BE2C (cell line): Measurements from ENCODE around the gene TICRR.
"Not testable (repeated sequence)": the region's sequence is repeated elsewhere in the genome, so short reads cannot be mapped to it uniquely, and the experiment has no call there.

Experiments used
- DNase-seq: peaks from one replicate; pipeline ENCODE4 v3.0.0-alpha.2; 2020
- H3K27me3 ChIP-seq: fragments of 250-450 bp; sonication (Bioruptor Pico); 2 replicates; pipeline ENCODE4 v1.5.1; 2020; ENCODE audit warnings: mild to moderate bottlenecking
- H3K36me3 ChIP-seq: fragments of 250-450 bp; sonication (Bioruptor Pico); 2 replicates; pipeline ENCODE4 v1.5.1; 2020; ENCODE audit warnings: mild to moderate bottlenecking
- H3K4me1 ChIP-seq: fragments of 250-450 bp; sonication (Bioruptor Pico); 2 replicates; pipeline ENCODE4 v1.5.1; 2020
- H3K4me3 ChIP-seq: 2 replicates; pipeline ENCODE4 v1.5.1; 2011; ENCODE audit warnings: low read depth, low read length
- H3K9me3 ChIP-seq: fragments of 250-450 bp; sonication (Bioruptor Pico); 2 replicates; pipeline ENCODE4 v1.5.1; 2020
- TF ChIP-seq, protein P1 (sequence below): IDR thresholded peaks from 2 replicates; pipeline ENCODE4 v1.5.1; 2012; ENCODE audit warnings: mild to moderate bottlenecking, low read depth, low read length

Gene TICRR

DNA sequence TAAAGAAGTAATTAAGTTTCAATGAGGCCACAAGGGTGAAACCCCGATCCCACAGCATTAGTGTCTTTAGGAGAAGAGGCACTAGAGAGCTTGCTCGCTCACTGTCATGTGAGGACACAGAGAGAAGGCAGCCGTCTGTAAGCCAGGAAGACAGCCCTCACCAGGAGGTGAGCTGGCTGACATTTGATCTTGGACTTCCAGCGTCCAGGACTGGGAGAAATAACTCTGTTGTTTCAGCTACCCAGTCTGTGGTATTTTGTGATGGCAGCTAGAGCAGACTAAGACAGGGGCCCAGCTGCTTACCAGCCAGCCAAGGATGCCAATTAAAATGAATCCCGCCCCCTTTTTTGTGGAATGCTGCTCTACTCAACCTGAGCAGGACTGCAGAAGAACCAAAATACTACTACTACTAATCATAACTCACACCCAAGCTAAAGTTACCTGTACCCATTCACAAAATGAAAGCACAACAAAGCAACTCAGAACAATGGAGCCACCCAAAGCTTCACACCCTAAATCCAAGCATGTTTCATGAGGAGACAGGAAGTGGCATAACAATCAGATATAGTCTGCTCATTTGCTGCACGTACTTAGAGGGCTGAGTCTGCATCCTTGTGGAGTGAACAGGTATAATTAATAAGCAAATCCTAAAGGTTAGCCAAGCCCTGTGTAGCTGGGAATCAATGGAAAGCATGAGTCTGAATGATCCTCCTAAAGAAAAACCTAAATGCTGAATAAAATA, 43.3 kb upstream of the TICRR start:
- TF ChIP-seq, protein P1, sequence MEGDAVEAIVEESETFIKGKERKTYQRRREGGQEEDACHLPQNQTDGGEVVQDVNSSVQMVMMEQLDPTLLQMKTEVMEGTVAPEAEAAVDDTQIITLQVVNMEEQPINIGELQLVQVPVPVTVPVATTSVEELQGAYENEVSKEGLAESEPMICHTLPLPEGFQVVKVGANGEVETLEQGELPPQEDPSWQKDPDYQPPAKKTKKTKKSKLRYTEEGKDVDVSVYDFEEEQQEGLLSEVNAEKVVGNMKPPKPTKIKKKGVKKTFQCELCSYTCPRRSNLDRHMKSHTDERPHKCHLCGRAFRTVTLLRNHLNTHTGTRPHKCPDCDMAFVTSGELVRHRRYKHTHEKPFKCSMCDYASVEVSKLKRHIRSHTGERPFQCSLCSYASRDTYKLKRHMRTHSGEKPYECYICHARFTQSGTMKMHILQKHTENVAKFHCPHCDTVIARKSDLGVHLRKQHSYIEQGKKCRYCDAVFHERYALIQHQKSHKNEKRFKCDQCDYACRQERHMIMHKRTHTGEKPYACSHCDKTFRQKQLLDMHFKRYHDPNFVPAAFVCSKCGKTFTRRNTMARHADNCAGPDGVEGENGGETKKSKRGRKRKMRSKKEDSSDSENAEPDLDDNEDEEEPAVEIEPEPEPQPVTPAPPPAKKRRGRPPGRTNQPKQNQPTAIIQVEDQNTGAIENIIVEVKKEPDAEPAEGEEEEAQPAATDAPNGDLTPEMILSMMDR = no peak
- no peak for DNase-seq

DNA sequence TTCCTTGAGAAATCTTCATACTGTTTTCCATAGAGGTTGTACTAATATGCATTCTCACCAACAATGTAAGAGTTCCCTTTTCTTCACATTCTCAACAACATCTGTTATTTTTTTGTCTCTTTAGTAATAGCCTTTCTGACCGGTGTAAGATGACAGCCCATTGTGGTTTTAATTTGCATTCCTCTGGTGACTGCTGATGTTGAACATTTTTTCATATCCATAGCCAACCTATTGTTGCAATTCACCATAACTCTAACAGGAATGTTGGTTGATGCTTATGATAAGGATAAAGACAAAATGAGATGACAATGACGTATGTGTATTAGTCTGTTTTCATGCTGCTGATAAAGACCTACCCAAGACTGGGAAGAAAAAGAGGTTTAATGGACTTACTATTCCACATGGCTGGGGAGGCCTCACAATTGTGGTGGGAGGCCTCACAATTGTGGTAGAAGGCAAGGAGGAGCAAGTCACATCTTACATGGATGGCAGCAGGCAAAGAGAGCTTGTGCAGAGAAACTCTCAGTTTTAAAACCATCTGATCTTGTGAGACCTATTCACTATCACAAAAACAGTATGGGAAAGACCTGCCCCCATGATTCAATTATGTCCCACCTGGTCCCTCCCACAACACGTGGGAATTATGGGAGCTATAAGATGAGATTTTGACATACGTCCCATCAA, 41.3 kb upstream of the TICRR start:
- no peaks in the 10 kb centered on the region for H3K9me3 ChIP-seq
- no peaks in the 10 kb centered on the region for H3K36me3 ChIP-seq
- H3K4me1 ChIP-seq = no peaks in the 10 kb centered on the region
- no peak for DNase-seq
- no peaks in the 10 kb centered on the region for H3K27me3 ChIP-seq
- TF ChIP-seq, protein P1 = no peak
- no peak overlapping the region for H3K4me3 ChIP-seq

More for the DNA sequence above, 43.3 kb upstream of the TICRR start:
- Histone ChIP-seq H3K4me1 (no peaks in the 10 kb centered on the region), H3K9me3 (no peaks in the 10 kb centered on the region), H3K27me3 (no peaks in the 10 kb centered on the region), H3K4me3 (no peak overlapping the region), H3K36me3 (no peaks in the 10 kb centered on the region)

- no peaks in the 10 kb centered on the region for H3K9me3 ChIP-seq
- H3K4me3 ChIP-seq = no peak overlapping the region
- no peak for DNase-seq
- no peaks in the 10 kb centered on the region for H3K27me3 ChIP-seq
- H3K4me1 ChIP-seq = no peaks in the 10 kb centered on the region
- TF ChIP-seq, protein P1 = no peak
- no peaks in the 10 kb centered on the region for H3K36me3 ChIP-seq
These were observed 36.2 kb upstream of the TICRR start for GRCh38 chr15:89539027-89539426.

DNA sequence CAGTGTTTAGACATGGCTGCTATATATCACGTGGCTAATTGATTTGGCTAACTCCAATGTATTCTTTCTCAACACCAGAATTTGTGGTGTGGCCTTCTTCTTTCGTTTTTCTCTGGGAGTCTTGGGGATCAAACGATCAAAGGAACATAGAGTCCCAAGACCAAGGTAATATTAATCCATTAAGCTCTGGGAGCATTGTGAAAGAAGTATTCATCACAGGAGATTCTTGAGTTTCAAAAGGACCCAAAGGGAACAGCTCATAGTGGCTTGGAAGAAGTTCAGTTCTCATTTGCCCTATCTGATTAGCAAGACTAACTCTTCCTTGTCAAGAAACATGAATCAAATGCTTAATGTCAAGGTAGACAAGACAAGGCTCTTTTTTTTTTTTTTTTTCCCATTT, 32.9 kb upstream of the TICRR start:
- Histone ChIP-seq H3K4me1 (no peaks in the 10 kb centered on the region), H3K27me3 (no peaks in the 10 kb centered on the region), H3K4me3 (no peak overlapping the region), H3K9me3 (no peaks in the 10 kb centered on the region), H3K36me3 (no peaks in the 10 kb centered on the region)
- DNase-seq = no peak
- TF ChIP-seq, protein P1 = no peak

GRCh38 chr15:89543389-89543788, 31.9 kb upstream of the TICRR start:
- Histone ChIP-seq H3K36me3 (no peaks in the 10 kb centered on the region), H3K27me3 (no peaks in the 10 kb centered on the region), H3K4me1 (no peaks in the 10 kb centered on the region), H3K4me3 (no peak overlapping the region), H3K9me3 (no peaks in the 10 kb centered on the region)
- DNase-seq = no peak
- TF ChIP-seq, protein P1 = no peak

DNA sequence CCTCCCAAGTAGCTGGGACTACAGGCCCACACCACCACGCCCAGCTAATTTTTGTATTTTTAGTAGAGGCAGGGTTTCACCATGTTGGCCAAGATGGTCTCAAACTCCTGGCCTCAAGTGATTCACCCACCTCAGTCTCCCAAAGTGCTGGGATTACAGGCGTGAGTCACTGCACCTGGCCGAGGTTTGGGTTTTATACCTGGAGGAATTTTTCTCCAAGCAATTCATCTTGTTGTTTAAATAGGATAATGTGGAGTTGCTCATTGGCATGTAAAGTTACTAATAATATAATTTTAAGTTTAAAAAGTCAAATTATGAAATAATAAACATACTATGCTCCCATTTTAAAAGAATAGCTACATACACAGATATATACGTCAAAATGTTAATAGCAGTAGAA, 26.1 kb upstream of the TICRR start:
- DNase-seq, H3K4me1 ChIP-seq, H3K4me3 ChIP-seq, H3K27me3 ChIP-seq, H3K36me3 ChIP-seq, H3K9me3 ChIP-seq: not testable (repeated sequence)
